Aorta (tissue), 5 donors: ENCODE data around the gene CCR6. TPM values are rescaled to one million over a fixed set of nuclear protein-coding genes. Genes with fewer than 3 reads are reported as not detected.

Source experiments
- ATAC-seq: fragments of 200-7000 bp; cut with Tn5 transposase; one replicate; pipeline ENCODE4 v1.9.1; 2022; ENCODE audit warnings: moderate library complexity; ENCODE audit not compliant: low FRiP score
- DNase-seq, 2 donors: peaks; one replicate each; pipeline ENCODE4 v3.0.0-alpha.2; 2020
- H3K27ac ChIP-seq, 2 donors: one replicate each; pipeline ENCODE4 v1.5.1; 2013; ENCODE audit warnings: low read length in 2 of 2, mild to moderate bottlenecking in 2 of 2, moderate library complexity in 2 of 2, control low read depth in 1 of 2, inconsistent platforms in 1 of 2, low read depth in 1 of 2
- H3K27me3 ChIP-seq, 2 donors: one replicate each; pipeline ENCODE4 v1.6.1; 2013; ENCODE audit warnings: control low read depth in 1 of 2, low read length in 1 of 2, mild to moderate bottlenecking in 1 of 2, moderate library complexity in 1 of 2; ENCODE audit not compliant: insufficient read depth in 2 of 2, control insufficient read depth in 1 of 2
- H3K36me3 ChIP-seq, 2 donors: one replicate each; pipeline ENCODE4 v1.6.1; 2013; ENCODE audit warnings: control low read depth in 1 of 2, low read length in 1 of 2, mild to moderate bottlenecking in 1 of 2; ENCODE audit not compliant: insufficient read depth in 2 of 2, control insufficient read depth in 1 of 2
- H3K4me1 ChIP-seq, 2 donors: one replicate each; pipeline ENCODE4 v1.6.1; 2013; ENCODE audit warnings: low read length in 2 of 2, control low read depth in 1 of 2, mild to moderate bottlenecking in 1 of 2, moderate library complexity in 1 of 2; ENCODE audit not compliant: insufficient read depth in 2 of 2, control insufficient read depth in 1 of 2
- H3K4me3 ChIP-seq, 2 donors: one replicate each; pipeline ENCODE4 v1.5.1; 2013; ENCODE audit warnings: low read length in 2 of 2, control low read depth in 1 of 2, mild to moderate bottlenecking in 1 of 2
- H3K9me3 ChIP-seq: one replicate; pipeline ENCODE4 v1.6.1; 2013; ENCODE audit warnings: mild to moderate bottlenecking, low read length; ENCODE audit not compliant: control insufficient read depth
- WGBS, 2 donors: extraction: QIAGEN DNeasy Blood & Tissue Kit; methylation state at CpG; one replicate each; pipeline ENCODE4 v1.1.7; 2013; 5-methylcytosine and 5-hydroxymethylcytosine counted together
- intact Hi-C, 2 donors: fragments of 100-400 bp; cut with DNase I; formaldehyde crosslinking; loops; one replicate each; pipeline versions ENCODE4 v1.14.2 to v1.15.0; 2022
- polyA plus RNA-seq, 2 donors: library from polyadenylated mRNA; stranded (reverse); fragments of 200-250 nt; gene quantifications; one replicate each; pipeline ENCODE4 v1.2.3, GENCODE V29; 2013
- total RNA-seq, 2 donors: library from RNA; stranded (reverse); fragmentation: NEBNext Ultra II Directional; extraction: Animal tissue kit (Norgen Biotek cat#: 25700); gene quantifications; one replicate each; pipeline ENCODE4 v1.2.1, GENCODE V29; 2021
- donor health status: healthy with polysubstance abuse.
- donor health status: Bipolar disorder and iron deficiency.
- donor health status: DM: no; HTN: no; CAD: no.
- donor health status: DM: no; HTN: no; CAD: no.
- donor health status: DM: yes; HTN: yes; CAD: no.

The CCR6 gene
- total and polyA plus RNA-seq, 4 donors: 0.54 TPM; not detected in 3

DNA sequence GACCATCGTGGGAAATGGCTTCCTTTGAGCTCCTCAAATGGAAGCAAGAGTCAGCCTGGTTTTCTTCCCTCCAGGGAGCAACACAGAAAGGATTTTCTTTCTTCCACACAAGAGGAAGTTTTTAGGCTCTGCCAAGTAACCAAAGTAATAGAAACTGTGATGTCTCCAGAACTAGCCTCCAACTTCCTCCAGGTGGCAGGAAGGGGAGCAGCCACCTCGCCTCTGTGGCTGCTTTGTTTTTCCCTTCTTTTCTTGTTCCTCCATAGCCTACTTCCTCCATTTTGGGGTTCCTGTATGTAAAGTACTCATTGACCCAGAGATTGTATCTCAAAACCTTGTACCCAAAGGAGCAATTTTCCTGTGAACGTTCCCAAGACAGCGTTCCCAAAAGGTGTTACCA is 32.7 kb upstream of the CCR6 start:
- intact Hi-C loops: no loop called here
- DNase-seq: no peak
- WGBS, 2 donors: 79 to 87% methylated on average over 4 of the region's 4 CpGs
- ATAC-seq: no peak
- Histone ChIP-seq H3K4me3 (no peak overlapping the region), H3K27ac (no peak overlapping the region), H3K36me3 (no peaks in the 10 kb centered on the region), H3K9me3 (no peaks in the 10 kb centered on the region), H3K27me3 (no peaks in the 10 kb centered on the region), H3K4me1 (no peaks in the 10 kb centered on the region)

DNA sequence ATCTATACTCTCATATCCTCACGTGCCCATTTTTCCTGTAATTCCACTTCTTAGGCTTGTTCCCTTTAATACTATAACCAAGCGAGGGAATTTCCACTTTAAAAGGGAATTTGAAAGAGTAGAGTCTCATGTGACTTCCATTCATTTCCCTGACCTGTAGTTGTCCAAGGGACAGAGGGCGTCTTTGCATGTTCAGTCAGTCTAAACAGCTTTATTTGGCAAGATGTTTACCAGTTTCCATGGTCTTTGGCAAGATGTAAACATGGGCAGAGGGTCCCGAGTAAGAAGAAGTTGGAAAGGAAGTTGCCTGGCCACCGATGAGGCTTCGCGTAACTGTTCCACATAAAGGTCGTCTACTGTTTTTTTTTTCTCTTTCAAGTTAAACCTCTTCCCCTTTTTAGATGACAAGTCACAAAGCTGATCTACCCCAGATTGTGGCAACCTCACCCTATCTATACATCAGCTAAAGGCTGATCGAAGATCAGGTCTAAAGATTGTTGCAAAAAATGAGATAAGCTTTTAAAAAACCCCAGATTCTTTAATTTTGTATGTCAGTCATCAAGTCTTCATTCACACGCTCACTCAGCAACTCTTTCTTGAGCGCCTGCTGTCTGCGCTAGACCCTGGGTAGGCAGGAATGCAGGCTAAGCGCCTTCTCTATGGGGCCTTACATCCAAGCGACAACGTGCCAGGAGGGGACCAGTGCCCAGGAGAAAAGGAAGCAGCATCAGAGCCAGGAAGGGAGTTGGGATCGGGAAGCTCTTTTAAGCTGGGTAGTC is 31.7 kb upstream of the CCR6 start:
- Histone ChIP-seq H3K27me3 (no peaks in the 10 kb centered on the region), H3K4me1 (no peaks in the 10 kb centered on the region), H3K36me3 (no peaks in the 10 kb centered on the region), H3K9me3 (no peaks in the 10 kb centered on the region), H3K4me3 (no peak overlapping the region), H3K27ac (no peak overlapping the region)
- ATAC-seq (no peak), DNase-seq (no peak)
- intact Hi-C loops: no loop called here
- WGBS, 2 donors: 75 to 77% methylated on average over 16 of the region's 16 CpGs

DNA sequence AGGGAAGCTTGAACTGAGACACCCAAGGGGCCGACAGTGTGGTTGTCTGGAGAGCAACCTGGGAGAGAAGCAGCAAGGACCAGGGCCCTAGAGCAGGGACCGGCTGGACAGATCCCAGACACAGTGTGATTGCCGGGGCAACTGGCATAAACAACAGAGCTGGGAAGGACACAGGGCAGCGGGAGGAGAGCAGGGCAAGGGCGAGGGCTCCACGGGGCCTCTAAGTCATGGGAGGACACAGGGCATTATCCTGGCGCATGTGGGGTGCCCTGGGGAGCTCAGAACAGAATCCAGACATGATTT is 31.1 kb upstream of the CCR6 start:
- Histone ChIP-seq H3K9me3 (no peaks in the 10 kb centered on the region), H3K27ac (no peak overlapping the region), H3K4me3 (no peak overlapping the region), H3K27me3 (no peaks in the 10 kb centered on the region), H3K4me1 (no peaks in the 10 kb centered on the region), H3K36me3 (no peaks in the 10 kb centered on the region)
- intact Hi-C loops: no loop called here
- WGBS, 2 donors: 35 to 55% methylated on average over 7 of the region's 7 CpGs
- no peak for DNase-seq
- no peak for ATAC-seq

DNA sequence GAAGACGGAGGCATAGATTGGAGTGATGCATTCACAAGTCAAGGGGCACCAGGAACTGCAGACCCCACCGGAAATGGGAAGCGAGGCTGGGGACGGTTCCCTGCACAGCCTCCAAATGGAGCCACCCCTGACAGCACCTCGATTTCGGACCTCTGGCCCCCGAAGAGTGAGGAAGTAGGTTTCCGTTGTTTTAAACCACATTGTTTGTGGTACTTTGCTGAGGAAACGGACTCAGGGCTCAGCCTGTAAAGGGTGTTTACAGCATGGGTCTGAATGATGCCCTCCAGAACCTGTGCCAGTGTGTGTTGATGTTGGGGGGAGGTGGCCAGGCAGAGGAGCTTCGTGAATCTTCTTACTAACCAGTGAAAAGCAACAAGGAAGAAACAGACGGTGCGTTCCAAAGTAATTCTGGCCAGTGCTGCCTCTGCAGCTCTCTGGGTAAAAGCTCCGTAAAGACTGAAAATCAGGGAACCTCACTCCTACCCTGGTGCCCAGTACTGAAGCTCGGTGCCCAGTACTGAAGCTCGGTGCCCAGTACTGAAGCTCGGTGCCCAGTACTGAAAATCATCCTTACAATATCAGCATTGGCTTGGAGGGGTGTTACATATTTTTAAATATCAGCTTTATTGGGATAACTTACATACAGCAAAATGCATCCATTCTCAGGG is 30.1 kb upstream of the CCR6 start:
- Histone ChIP-seq H3K4me1 (no peaks in the 10 kb centered on the region), H3K27ac (no peak overlapping the region), H3K27me3 (no peaks in the 10 kb centered on the region), H3K36me3 (no peaks in the 10 kb centered on the region), H3K4me3 (no peak overlapping the region), H3K9me3 (no peaks in the 10 kb centered on the region)
- WGBS, 2 donors: 83 to 86% methylated on average over 16 of the region's 16 CpGs
- intact Hi-C loops: no loop called here
- ATAC-seq (no peak), DNase-seq (no peak)

- ATAC-seq: no peak
- 94 to 95% methylated on average over 20 of the region's 20 CpGs for WGBS, 2 donors
- Histone ChIP-seq H3K36me3 (no peaks in the 10 kb centered on the region), H3K9me3 (no peaks in the 10 kb centered on the region), H3K27me3 (no peaks in the 10 kb centered on the region), H3K4me1 (no peaks in the 10 kb centered on the region), H3K4me3 (no peak overlapping the region), H3K27ac (no peak overlapping the region)
- no peak for DNase-seq
- intact Hi-C loops: no loop called here
These were observed 29.4 kb upstream of the CCR6 start for GRCh38 chr6:167093406-167093921.

DNA sequence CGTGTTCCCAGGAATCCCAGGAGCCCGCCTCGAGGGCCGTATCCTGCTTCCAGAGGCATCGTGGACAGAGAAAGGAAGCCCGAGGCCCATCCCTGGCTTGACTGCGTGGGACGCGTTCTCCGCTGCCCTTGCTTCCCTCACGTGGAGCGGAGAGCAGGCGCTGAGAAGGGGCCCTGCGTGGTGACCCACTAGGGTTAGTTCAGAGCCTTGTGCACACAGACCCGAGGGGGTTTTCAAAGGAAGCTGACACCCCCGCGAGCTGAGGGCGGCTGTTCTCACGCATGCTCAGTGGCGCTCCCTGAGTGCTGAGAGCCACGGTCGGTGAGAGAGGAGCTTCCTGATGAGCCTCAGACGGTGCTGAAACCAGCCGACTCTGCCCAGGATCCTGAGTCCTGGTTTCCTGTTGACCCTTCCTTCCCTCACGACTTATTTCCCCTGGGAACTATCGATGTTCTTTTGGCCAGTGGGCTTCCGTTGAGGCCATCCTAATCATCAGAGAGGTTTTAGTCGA is 28.9 kb upstream of the CCR6 start:
- Histone ChIP-seq H3K4me3 (no peak overlapping the region), H3K9me3 (no peaks in the 10 kb centered on the region), H3K4me1 (no peaks in the 10 kb centered on the region), H3K36me3 (no peaks in the 10 kb centered on the region), H3K27ac (no peak overlapping the region), H3K27me3 (no peaks in the 10 kb centered on the region)
- intact Hi-C loops: no loop called here
- ATAC-seq (no peak), DNase-seq (no peak)
- 73% methylated on average over 28 of the region's 28 CpGs for WGBS, 2 donors

- no peak for DNase-seq
- Histone ChIP-seq H3K27ac (no peak overlapping the region), H3K36me3 (no peaks in the 10 kb centered on the region), H3K9me3 (no peaks in the 10 kb centered on the region), H3K4me1 (no peaks in the 10 kb centered on the region), H3K4me3 (no peak overlapping the region), H3K27me3 (no peaks in the 10 kb centered on the region)
- WGBS, 2 donors: 32 to 39% methylated on average over 12 of the region's 12 CpGs
- no peak for ATAC-seq
- intact Hi-C loops: no loop called here
These were observed 28.5 kb upstream of the CCR6 start for GRCh38 chr6:167094436-167094819.

GRCh38 chr6:167094820-167095637 is 27.9 kb upstream of the CCR6 start:
- no peaks in the 10 kb centered on the region for H3K4me1 ChIP-seq
- H3K27me3 ChIP-seq: no peaks in the 10 kb centered on the region
- intact Hi-C loops: no loop called here
- DNase-seq (no peak), ATAC-seq (no peak)
- 68 to 72% methylated on average over 4 of the region's 4 CpGs for WGBS, 2 donors
- no peaks in the 10 kb centered on the region for H3K9me3 ChIP-seq
- H3K27ac ChIP-seq: no peak overlapping the region
- no peak overlapping the region for H3K4me3 ChIP-seq
- no peaks in the 10 kb centered on the region for H3K36me3 ChIP-seq
